Stimulated activated CD8-positive, alpha-beta memory T cell treated with anti-CD3 and anti-CD28 coated beads, Interleukin-2, amount 100 ng/mL, for 1 hour (primary cell): ENCODE measurements around the gene EEPD1.
"Not testable (repeated sequence)": the region's sequence is repeated elsewhere in the genome, so short reads cannot be mapped to it uniquely, and the experiment has no call there.

Experiments used
- DNase-seq, 2 donors: peaks; one replicate each; pipeline ENCODE4 v3.0.0-alpha.2; 2020; ENCODE audit warnings: low read depth in 2 of 2

Gene EEPD1

GRCh38 chr7:36253699-36254098 lies 100.6 kb downstream of the EEPD1 start:
- no peak for DNase-seq

DNA sequence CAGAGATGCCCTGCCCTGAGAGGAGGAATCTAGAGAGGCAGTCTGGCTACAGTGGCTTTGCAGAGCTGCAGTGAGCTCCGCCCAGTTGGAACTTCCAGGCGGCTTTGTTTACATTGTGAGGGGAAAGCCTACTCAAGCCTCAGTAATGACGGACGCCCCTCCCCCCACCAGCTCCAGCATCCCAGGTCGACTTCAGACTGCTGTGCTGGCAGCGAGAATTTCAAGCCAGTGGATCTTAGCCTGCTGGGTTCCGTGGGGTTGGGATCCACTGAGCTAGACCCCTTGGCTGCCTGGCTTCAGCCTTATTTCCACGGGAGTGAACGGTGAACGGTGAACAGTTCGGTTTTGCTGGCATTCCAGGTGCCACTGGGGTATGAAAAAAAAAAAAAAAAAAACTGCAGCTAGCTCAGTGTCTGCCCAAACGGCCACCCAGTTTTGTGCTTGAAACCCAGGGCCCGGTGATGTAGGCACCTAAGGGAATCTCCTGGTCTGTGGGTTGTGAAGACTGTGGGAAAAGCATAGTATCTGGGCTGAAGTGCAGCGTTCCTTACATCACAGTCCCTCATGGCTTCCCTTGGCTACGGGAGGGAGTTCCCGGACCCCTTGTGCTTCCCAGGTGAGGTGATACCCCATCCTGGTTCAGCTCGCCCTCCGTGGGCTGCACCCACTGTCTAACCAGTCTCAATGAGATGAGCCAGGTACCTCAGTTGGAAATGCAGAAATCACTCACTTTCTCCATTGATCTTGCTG lies 105.6 kb downstream of the EEPD1 start:
- DNase-seq: not testable (repeated sequence)

DNA sequence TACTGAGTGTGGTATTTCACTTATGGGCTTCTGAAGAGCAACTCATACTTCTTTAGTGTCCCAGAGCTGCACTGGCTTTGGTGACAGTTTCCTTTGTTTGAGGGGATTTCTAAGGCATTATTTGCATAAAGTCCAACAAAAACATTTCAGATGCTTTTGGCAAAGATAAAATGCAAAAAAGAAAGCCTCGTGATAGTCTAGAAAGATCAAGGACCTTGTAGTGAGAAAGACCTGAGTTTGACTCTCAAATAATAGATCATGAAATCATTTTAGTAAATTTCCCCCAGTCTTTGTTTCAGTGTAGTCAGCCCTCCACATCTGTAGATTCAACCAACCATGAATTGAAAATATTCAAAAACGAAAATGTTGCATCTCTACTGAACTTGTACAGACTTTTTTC lies 107.4 kb downstream of the EEPD1 start:
- DNase-seq: no peak

- no peak for DNase-seq
Observed at GRCh38 chr7:36261019-36261754, 108.1 kb downstream of the EEPD1 start.

DNA sequence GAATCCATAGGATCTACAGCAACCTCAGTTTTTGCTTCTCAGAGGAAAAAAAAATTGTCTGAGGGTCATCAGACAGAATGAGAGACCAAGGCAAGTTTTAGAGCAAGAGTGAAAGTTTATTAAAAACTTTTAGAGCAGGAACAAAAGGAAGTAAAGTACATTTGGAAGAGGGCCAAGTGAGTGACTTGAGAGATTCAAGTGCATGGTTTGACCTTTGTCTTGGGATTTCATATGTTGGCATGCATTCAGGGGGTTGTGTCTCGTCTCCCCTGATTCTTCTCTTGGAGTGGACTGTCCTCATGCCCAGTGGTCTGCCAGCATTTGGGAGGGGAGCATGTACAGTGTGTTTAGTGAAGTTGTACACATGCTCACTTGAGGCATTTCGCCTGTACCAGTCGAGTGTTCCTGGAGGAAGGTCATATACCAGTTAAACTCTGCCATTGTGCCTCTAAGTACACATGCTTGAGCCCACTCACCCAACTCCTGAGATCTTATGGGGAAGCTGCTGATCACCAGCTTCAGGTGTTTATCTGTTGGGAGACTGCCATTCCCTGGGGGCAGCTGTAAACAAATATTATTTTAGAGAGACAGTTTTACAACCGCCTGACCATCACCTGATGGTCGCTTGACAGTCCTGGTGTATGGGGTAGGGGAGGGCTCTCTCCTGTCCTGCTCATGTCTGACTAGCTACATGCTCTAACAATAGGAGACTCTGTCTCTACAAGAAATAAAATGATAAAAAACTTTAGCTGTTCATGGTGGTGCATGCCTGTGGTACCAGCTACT lies 109.4 kb downstream of the EEPD1 start:
- DNase-seq: no peak

DNA sequence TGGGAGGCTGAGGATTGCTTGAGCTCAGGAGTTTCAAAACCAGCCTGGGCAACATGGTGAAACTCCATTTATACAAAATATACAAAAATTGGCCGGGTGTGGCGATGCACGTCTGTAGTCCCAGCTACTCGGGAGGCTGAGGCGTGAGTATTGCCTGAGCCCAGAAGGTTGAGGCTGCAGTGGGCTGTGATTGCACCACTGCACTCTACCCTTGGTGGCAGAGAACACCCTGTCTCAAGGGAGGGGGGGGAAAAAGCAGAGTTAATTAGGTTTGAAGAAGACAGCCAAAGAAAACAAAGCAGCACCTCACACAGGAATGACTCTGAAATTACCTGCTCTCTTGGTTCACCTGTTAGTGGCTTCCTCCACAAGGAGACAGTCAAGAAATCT lies 110.0 kb downstream of the EEPD1 start:
- no peak for DNase-seq

DNA sequence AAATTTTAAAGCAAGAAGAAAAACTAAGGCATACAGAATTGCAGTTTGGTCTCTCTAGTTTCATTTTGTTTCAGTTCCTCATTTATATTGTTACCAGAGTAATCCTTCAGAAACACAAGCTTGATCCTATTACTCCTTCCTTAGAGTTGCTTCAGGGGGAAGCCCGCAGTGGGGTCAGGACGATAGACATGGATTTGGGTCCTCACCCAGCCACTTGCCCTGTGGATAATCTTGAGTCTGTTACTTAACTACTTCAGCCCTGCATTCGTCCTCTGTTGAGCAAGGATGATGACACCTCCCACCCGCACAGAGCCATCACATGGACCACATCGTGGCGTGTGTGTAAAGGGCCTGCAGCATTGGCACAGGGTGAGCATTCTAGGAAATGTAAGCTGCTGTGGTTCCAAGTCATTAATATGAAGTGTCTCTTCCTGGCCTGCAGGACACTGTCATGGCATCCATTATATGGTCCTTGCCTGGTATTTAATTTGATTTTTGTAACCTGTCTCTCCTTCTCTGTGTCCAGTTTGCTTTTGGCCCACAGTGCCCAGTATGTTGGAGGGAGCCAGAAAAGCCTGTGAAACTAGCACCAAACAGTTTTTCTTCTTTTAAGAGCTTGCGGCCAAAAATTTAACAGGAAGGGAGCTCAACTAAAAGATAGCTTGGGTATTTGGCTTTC lies 111.2 kb downstream of the EEPD1 start:
- DNase-seq: no peak

GRCh38 chr7:36264913-36265516 lies 112.0 kb downstream of the EEPD1 start:
- DNase-seq: no peak

GRCh38 chr7:36265680-36266079 lies 112.6 kb downstream of the EEPD1 start:
- no peak for DNase-seq

DNA sequence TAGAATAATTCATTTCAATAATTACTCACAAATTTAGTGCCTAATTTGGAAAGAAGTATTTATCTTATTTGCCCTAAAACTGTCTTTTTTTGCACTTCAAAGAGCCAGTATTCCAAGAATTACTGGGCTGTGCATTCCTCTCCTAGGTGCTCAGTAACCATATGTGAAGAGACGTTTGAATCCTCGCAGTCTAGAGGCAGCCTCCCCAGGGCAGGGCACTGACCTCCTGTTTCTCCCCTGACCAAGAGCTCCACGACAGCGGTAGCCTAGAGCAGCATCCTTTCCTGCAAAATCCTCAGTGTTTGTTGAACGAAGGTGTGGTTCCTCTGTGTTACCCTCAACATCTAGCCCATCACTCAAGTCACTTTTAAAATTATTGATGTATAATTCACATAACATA lies 113.1 kb downstream of the EEPD1 start:
- no peak for DNase-seq

GRCh38 chr7:36266683-36267082 lies 113.6 kb downstream of the EEPD1 start:
- DNase-seq: no peak

DNA sequence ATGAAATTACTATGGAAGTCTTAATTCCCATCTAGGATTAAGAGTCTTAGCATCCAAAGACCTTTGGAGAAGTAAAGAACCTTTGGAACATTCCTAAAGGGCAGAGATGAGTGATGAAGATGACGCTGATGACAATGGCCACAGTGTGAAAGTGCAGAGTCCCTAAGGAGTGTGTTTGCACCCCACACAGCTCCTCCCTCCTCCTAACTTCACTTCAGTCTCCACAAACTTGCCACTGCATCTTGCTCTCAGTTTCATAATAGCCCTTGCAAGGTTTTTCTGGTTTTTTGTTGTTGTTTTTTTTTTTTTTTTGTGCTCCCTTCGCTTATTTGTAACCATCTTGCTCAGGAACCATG lies 119.1 kb downstream of the EEPD1 start:
- DNase-seq: no peak

DNA sequence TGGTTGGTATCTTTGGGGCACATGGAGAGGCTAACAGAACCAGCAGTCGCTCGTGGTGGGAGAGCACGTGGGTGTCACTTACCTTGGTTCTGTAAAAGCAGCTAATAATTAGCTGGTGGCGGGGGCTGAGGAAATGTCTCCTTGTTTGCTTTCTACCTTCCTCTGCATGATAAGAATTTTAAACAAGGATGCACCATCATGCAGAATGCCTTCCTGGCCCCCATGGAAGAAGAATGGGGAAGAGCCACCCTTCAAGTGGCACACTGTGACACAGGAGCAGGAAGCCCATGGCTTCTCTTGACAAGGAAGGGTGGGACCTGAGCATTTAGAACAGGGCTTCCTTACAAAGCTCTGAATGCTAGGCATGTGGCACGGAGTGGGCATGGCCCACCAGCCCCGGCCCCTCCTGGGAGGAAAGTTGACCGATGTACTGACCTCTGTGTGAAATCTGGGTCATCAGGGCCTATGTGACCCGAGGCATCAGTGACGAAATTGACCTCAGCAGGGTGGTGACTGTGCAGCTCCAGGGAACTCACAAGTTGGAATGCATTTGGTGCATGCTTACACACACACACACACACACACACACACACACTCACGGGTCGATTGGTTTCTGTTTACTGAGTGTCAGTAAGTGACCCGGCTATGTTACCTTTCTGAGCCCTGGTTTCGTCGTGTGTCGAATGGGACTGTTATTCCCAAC lies 119.7 kb downstream of the EEPD1 start:
- DNase-seq: no peak

- DNase-seq: no peak
Observed at GRCh38 chr7:36273836-36274235, 120.8 kb downstream of the EEPD1 start.

DNA sequence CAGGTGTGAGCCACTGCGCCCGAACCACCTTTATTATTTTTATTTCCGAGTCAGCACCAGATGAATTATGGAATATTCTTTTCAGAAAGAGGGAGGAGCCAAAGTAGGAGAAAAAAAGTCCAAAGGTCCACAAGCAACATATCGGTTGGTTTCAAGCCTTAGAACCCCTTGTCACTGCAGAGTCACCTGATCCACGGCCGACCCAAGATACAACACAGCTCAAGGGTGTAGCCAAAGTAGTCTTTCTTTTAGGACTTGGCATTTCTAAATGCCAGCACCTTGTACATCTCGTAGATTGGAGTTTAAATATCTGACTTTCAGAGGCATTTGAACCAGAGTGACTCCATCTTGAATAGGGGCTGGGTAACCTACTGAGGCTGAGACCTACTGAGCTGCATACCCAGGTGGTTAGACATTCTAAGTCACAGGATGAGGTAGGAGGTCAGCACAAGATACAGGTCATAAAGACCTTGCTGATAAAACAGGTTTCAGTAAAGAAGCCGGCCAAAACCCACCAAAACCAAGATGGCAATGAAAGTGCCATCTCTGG lies 122.8 kb downstream of the EEPD1 start:
- DNase-seq: no peak

- DNase-seq: no peak
Observed at GRCh38 chr7:36276428-36277248, 123.6 kb downstream of the EEPD1 start.

GRCh38 chr7:36277249-36277542 lies 124.1 kb downstream of the EEPD1 start:
- no peak for DNase-seq

DNA sequence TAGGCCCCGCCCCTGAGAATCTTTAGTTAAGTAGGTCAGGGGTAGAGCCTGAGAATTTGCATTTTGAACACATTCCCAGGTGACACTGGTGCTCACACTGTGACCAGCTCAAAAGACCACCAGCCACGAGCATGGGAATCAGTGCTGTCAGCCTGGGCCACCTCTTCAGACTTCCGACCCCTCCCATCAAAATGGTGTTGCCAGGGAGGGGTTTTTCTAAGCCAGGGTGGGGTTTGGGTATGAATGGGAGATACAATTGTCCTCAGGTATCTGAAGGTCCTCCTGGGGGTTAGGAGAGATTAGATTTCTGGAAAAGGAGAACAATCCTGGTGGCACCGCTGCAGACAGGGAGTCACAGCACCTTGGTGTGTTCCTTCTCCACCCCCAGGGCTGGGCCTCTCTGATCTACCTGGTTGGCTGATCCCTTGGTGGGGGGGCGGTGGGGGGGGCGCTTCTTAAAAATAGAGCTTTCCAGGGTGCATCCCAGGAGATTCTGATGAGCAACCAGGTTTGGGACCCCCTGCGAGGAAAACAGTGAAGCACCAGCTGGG lies 125.1 kb downstream of the EEPD1 start:
- no peak for DNase-seq

- DNase-seq: no peak
Observed at GRCh38 chr7:36278620-36279172, 125.6 kb downstream of the EEPD1 start.
